Loucy (cell line): ENCODE results near the gene CNGA2.

ENCODE experiments used
- CTCF ChIP-seq: fragments of 200-600 bp; sonication (generic); conservative IDR thresholded peaks from 2 replicates; pipeline ENCODE4 v1.5.1; 2014; ENCODE audit warnings: mild to moderate bottlenecking, antibody characterized with exemption, low read length
- EZH2phosphoT487 ChIP-seq: fragments of 200-600 bp; IDR thresholded peaks from 2 replicates; pipeline ENCODE4 v1.6.1; 2018; ENCODE audit warnings: antibody characterized with exemption, mild to moderate bottlenecking, moderate library complexity, borderline replicate concordance

GRCh38 chrX:151737494-151737893, 2.9 kb downstream of the CNGA2 start:
- no peak for TF ChIP-seq EZH2phosphoT487
- no peak for TF ChIP-seq CTCF
